Aortic smooth muscle cell (primary cell): ENCODE measurements around the gene UGDH. TPM values are rescaled to one million over a fixed set of nuclear protein-coding genes. Genes with fewer than 3 reads are reported as not detected.

Experiments
- total RNA-seq: library from RNA; depleted of rRNA; stranded (reverse); fragments of >200 nt; gene quantifications from 2 replicates; pipeline ENCODE4 v1.2.3, GENCODE V29; 2014

Gene UGDH
- total RNA-seq = 274 and 365 TPM in 2 replicates

DNA sequence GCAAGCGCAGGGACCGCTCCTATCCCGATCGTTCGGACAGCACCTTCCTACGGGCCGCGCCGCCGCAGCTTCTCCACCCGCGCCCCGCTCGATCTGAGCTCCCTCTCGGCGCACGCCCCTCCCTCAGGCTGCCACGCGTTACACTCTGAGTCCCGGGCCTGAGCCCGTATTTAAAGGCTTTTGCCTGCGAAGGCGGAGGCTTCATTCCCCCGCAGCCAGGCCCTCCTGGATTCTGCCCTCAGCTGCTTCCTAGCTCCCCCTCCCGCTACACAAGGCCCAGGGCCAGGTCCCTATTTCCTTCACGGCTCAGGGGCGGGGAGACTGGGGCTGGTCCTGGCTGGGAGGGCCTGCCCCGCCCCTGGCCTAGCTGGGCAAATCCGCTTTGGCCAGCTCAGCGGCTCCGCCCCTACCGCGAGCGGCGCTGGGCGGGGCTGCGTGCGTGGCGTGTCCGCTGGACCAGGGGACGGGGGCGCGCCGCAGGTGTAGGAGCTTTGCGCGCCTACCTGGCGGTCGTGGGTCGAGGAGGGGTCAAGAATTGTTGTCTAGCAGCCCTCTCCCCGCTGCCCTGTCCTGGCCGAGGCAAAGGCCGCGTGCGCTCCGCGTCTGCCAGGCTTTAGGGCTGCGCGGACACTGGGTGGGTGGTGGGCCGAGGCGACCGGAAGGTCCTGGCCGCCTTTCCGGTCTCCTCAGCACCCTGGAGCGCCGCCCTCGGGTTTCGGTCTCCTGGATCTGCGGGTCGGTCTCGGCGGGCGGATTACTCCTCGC lies at the start of gene UGDH:
UGDH (minus strand) TSS at position 144 of the 765 bp plus-strand sequence. CDS start 5,927 bp downstream, outside the sequence.

DNA sequence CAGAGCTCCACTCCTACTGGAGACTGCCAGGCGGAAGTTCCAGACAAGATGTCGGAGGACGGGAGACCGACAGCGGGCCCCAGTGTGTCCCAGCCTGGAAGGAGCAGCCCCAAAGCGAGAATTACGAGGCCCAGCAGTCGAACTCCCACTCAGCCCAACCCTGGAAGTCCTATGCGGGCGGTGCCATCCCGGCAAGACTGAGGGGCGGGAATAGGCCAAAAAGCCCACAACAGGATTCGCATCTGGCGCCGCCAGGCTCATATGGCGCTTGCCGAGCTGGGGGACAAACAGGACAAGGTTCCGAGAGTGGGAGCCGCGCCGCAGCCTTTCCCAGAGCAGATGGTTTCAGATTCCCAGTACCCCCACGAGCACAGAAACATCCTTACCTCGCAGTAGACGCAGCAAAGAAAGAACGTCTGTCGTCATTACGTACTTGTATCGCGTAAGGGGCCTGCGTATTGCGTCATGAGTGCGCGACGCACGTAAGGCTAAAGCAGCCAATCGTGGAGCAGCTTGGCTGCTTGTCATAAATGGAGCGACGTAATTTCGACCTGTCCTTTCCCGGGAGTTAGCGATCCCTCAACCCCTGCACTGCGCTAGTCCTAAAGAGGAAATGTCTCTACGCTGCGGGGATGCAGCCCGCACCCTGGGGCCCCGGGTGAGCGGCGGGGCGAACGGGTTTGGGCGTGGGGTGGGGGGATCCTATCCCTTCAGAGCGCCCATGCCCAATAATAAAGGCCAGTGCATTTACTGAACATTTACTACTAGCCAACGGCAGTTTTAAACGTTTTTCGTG lies 68.5 kb downstream of the UGDH start, which contains the start of the genes LIAS and RPL9:
LIAS (plus strand) TSS at position 552 of the 796 bp plus-strand sequence; CDS start at position 614, 62 bp downstream.
RPL9 (minus strand) TSS at position 418 of the 796 bp plus-strand sequence. CDS start 483 bp downstream, outside the sequence.

Other genes with a start within 250 kb of the UGDH start
- gene RFC1, start 161.1 kb downstream of the UGDH start, total RNA-seq = 51.9 and 55.0 TPM in 2 replicates
- under 0.01 and 0.06 TPM in 2 replicates for gene KLB, start 120.5 kb downstream of the UGDH start, total RNA-seq
- 2,112 and 2,342 TPM in 2 replicates for gene RPL9, start 68.5 kb downstream of the UGDH start, total RNA-seq
- gene LIAS, start 68.4 kb downstream of the UGDH start, total RNA-seq = 4.6 and 5.0 TPM in 2 replicates
- 85.2 and 104 TPM in 2 replicates for gene SMIM14, start 111.4 kb upstream of the UGDH start, total RNA-seq
- gene UBE2K, start 170.7 kb upstream of the UGDH start, total RNA-seq = 15.6 and 16.1 TPM in 2 replicates